Right lobe of liver (tissue), 6 donors: Measurements from ENCODE around the gene NOTCH1. TPM values are rescaled to one million over a fixed set of nuclear protein-coding genes. Genes with fewer than 3 reads are reported as not detected.

Source experiments
- ATAC-seq, 4 donors: fragments of 200-7000 bp; cut with Tn5 transposase; one replicate each; pipeline ENCODE4 v1.9.1; 2020; ENCODE audit warnings: mild to moderate bottlenecking in 4 of 4, moderate library complexity in 4 of 4
- DNase-seq, 3 donors: peaks; one replicate each; pipeline ENCODE4 v3.0.0-alpha.2; 2020
- H3K27ac ChIP-seq, 3 donors: fragments of 200-600 bp; one replicate each; pipeline ENCODE4 v1.8.0; 2022
- H3K27me3 ChIP-seq, 2 donors: fragments of 200-600 bp; one replicate each; pipeline ENCODE4 v1.8.0; 2022
- H3K36me3 ChIP-seq, 4 donors: fragments of 200-600 bp; sonication (generic) in 1 of 4; one replicate each; pipeline versions ENCODE4 v1.5.1 to v1.8.0; 2017 to 2022; ENCODE audit warnings: control low read depth in 1 of 4
- H3K4me1 ChIP-seq, 4 donors: fragments of 200-600 bp; sonication (generic) in 1 of 4; one replicate each; pipeline versions ENCODE4 v1.5.1 to v1.8.0; 2017 to 2022; ENCODE audit warnings: control low read depth in 1 of 4
- H3K4me3 ChIP-seq, 3 donors: fragments of 200-600 bp; one replicate each; pipeline ENCODE4 v1.8.0; 2022
- H3K9me3 ChIP-seq, 4 donors: fragments of 200-600 bp; sonication (generic) in 1 of 4; one replicate each; pipeline versions ENCODE4 v1.5.1 to v1.8.0; 2017 to 2022; ENCODE audit warnings: control low read depth in 1 of 4
- POLR2A ChIP-seq: fragments of 450-650 bp; IDR thresholded peaks from one replicate; pipeline ENCODE4 v1.6.1; 2017; ENCODE audit warnings: antibody characterized with exemption, mild to moderate bottlenecking
- WGBS: methylation state at CpG from one replicate; pipeline ENCODE4 v1.1.6; 2018; ENCODE audit warnings: low coverage, low lambda C conversion rate; ENCODE audit not compliant: insufficient coverage; ENCODE audit errors: missing lambda C conversion rate; 5-methylcytosine and 5-hydroxymethylcytosine counted together
- intact Hi-C, 2 donors: fragments of 100-400 bp; cut with DNase I; formaldehyde crosslinking; loops; one replicate each; pipeline versions ENCODE4 v1.11.2 to v1.14.1; 2022
- total RNA-seq, 6 experiments: library from RNA; depleted of rRNA in 2 of 6; stranded (reverse); fragments of >200 nt in 2 of 6; fragmentation: NEBNext Ultra II Directional in 3 of 6; extraction: Animal tissue kit (Norgen Biotek cat#: 25700) in 3 of 6; gene quantifications; one replicate each; pipeline versions ENCODE4 v1.1.0 to v1.2.4, GENCODE V29; 2016 to 2023
- TF ChIP-seq, protein P1 (sequence below), 4 donors: fragments of 200-600 bp in 3 of 4; fragments of 450-650 bp in 1 of 4; IDR thresholded peaks; one replicate each; pipeline versions ENCODE4 v1.5.1 to v1.8.0; 2016 to 2022; ENCODE audit warnings: antibody characterized with exemption in 4 of 4, mild to moderate bottlenecking in 2 of 4
- donor health status: DM: no; HTN: yes; CAD: no.
- donor health status: DM: no; HTN: no; CAD: no.
- donor health status: DM: no; HTN: no; CAD: no.
- donor health status: DM: no; HTN: yes; CAD: no.
- donor health status: DM: no; HTN: yes; CAD: no.

NOTCH1 gene
- total RNA-seq, 6 experiments from 2014 or later, result 17.4 to 26.2 (median 19.3) TPM

DNA sequence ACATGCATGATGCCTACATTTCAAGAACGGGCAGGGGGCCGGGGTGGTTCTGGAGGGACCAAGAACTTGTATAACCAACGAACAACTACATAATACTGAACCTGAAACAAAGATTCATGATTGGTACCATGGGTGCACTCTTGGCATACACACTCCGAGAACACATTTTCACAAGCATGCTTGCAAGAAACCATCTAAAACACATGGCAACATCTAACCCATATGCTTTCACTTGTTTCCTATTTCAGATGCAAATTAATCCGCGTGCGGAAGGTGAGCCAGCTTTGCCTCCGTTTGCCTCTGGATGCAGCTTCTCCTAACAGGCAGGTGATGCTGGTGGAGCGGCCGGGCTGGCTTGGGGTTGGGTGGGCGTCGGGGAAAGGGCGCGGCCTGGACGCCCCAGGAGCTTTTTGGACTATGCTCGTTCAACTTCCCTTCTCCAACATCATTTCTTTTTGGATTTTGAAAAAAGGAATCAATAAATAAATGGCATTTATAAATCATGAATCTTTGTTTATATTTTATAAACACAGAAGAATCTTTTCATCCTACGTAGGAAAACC lies 50.5 kb downstream of the NOTCH1 start:
- Histone ChIP-seq H3K9me3 (no peaks in the 10 kb centered on the region), H3K27me3 (no peaks in the 10 kb centered on the region), H3K36me3 (peaks cover 0 to 48% (median 20%) of the 10 kb centered on the region in 4 donors), H3K27ac (no peak overlapping the region), H3K4me1 (no peaks in the 10 kb centered on the region), H3K4me3 (no peak overlapping the region)
- ATAC-seq (no peak), DNase-seq (no peak)
- no peak for TF ChIP-seq POLR2A
- TF ChIP-seq, protein P1, sequence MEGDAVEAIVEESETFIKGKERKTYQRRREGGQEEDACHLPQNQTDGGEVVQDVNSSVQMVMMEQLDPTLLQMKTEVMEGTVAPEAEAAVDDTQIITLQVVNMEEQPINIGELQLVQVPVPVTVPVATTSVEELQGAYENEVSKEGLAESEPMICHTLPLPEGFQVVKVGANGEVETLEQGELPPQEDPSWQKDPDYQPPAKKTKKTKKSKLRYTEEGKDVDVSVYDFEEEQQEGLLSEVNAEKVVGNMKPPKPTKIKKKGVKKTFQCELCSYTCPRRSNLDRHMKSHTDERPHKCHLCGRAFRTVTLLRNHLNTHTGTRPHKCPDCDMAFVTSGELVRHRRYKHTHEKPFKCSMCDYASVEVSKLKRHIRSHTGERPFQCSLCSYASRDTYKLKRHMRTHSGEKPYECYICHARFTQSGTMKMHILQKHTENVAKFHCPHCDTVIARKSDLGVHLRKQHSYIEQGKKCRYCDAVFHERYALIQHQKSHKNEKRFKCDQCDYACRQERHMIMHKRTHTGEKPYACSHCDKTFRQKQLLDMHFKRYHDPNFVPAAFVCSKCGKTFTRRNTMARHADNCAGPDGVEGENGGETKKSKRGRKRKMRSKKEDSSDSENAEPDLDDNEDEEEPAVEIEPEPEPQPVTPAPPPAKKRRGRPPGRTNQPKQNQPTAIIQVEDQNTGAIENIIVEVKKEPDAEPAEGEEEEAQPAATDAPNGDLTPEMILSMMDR (IDR thresholded peaks at IDR 0.05), result no peak
- WGBS, result 80% methylated on average over 14 of the region's 17 CpGs
- intact Hi-C loops, result loop anchor here in 1 of 2 donors (10.0 kb wide), 1 partner anchor 49 kb away; the partner anchor contains the start of gene NOTCH1

DNA sequence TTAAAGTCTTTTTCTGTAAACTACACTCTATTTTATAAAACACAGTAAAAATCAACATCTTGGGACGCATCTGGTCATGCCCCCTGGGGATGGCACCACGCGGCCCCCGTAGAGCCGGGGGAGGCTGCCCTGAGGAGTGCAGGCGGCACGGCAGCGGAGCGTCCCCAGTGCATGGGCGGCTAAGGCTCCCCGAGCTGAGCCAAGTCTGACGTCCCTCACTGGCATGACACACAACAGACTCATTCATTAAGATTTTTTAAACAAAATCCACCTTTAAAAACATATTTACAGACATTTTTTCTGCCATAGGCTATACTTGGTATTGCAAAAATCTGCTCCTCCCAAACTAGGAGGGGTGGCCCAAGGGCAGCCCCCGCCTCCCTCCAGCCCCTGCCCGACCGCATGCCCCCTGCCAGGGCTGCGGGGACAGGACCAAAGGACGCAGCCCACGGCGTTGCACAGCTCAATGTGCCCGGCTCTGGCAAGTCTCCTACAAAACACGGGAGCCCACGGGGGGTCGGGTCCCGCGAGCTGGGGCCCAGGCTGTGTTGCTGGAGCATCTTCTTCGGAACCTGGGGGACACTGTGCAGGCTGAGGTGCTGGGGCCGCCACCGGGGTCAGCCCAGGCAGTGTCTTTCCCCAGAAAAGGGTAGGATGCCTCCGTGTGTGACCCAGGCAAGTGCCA lies 51.2 kb downstream of the NOTCH1 start:
- Histone ChIP-seq H3K4me1 (no peaks in the 10 kb centered on the region), H3K27ac (no peak overlapping the region), H3K4me3 (no peak overlapping the region), H3K36me3 (peaks cover 0 to 42% (median 16%) of the 10 kb centered on the region in 4 donors), H3K27me3 (no peaks in the 10 kb centered on the region), H3K9me3 (no peaks in the 10 kb centered on the region)
- no peak for TF ChIP-seq POLR2A
- TF ChIP-seq, protein P1 (IDR thresholded peaks at IDR 0.05), result no peak
- ATAC-seq (no peak), DNase-seq (no peak)
- intact Hi-C loops, result loop anchor here in 1 of 2 donors (10.0 kb wide), 1 partner anchor 50 kb away; the partner anchor contains the start of gene NOTCH1
- 73% methylated on average over 8 of the region's 29 CpGs for WGBS

DNA sequence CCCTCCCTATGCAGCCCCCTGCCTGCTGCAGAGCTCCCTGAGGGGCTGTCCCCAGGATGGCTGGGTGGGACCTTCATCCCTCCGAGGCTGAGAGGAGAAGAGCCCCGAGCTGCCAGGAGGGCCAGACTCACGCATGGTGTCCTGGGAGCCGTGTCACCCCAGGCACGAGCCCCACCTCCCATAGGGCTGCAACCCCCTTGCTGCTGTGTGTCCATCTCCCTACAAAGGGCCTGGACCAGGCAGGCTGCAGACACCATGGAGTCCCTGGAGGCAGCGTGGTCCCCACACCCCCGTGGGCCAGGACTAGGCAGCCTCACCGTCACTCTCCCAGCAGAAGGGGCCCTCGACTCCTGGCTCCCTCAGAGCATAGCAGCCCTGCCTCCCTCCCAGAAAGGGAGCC lies 51.8 kb downstream of the NOTCH1 start:
- H3K27ac ChIP-seq, result no peak overlapping the region
- DNase-seq, result peak in 1 of 3 donors; percentile 17
- no peak for TF ChIP-seq POLR2A
- TF ChIP-seq, protein P1 (IDR thresholded peaks at IDR 0.05), result no peak
- H3K4me3 ChIP-seq, result no peak overlapping the region
- peak in 2 of 4 donors; percentile 5 to 8 for ATAC-seq
- H3K4me1 ChIP-seq, result no peaks in the 10 kb centered on the region
- no peaks in the 10 kb centered on the region for H3K27me3 ChIP-seq
- intact Hi-C loops, result loop anchor here in 1 of 2 donors (10.0 kb wide), 1 partner anchor 51 kb away; the partner anchor contains the start of gene NOTCH1
- H3K36me3 ChIP-seq, result peaks cover 0 to 35% (median 13%) of the 10 kb centered on the region in 4 donors
- no peaks in the 10 kb centered on the region for H3K9me3 ChIP-seq
- WGBS, result no CpG with 5 or more reads among the region's 9 CpGs

DNA sequence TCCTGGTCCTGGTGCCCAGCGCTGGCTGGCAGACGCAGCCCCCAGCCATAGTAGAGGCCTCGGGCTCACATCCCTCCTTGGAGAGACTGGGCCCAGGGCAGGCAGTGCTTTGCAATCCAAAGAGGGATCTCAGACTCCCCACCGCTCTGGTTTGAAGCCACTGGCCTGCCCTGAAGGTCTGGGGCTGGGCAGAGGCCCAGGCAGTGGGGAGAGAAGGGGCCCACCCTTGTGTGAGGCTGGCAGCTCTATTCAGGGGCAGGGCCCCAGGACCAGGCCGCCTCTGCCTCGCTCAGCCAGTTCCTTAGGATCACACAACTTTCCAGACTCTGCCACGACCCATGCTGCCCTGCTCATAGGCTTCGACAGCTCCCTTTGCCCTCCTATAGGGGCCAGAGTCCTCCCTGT lies 52.3 kb downstream of the NOTCH1 start:
- Histone ChIP-seq H3K9me3 (no peaks in the 10 kb centered on the region), H3K36me3 (peaks cover 0 to 31% (median 11%) of the 10 kb centered on the region in 4 donors), H3K4me1 (peaks cover 0 to 3% (median under 1%) of the 10 kb centered on the region in 4 donors), H3K27me3 (no peaks in the 10 kb centered on the region), H3K27ac (no peak overlapping the region), H3K4me3 (no peak overlapping the region)
- no CpG with 5 or more reads among the region's 8 CpGs for WGBS
- peak in 2 of 4 donors; percentile 12 to 19 for ATAC-seq
- intact Hi-C loops, result loop anchor here in 1 of 2 donors (10.0 kb wide), 1 partner anchor 51 kb away; the partner anchor contains the start of gene NOTCH1
- DNase-seq, result peak in 1 of 3 donors; percentile 14
- TF ChIP-seq, protein P1 (IDR thresholded peaks at IDR 0.05), result no peak
- no peak for TF ChIP-seq POLR2A
